Measurements from ENCODE around the gene PITPNC1. TPM values are rescaled to one million over a fixed set of nuclear protein-coding genes. Genes with fewer than 3 reads are reported as not detected.

Gene PITPNC1

DNA sequence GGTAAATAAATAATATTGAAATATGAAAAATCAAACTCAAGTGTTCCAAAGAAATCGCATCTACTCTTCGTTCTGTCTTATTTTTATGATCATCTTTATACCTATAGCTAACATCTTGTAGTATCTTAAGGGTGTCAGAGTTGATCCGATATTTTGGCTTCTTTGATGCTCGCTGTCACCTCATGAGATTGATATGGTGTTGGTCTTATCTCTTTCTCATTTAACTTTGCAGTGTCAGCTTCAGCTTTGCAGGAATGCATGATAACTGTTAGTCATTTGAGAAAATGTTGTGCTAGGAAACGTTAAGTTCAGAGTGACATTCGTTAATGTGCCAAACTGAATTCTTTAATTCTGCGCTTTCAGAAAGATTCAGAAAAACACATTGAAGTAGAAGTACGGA lies 360.1 kb downstream of the PITPNC1 start:
- Histone ChIP-seq H3K4me3 (ENCODE audit: low read length) (no peak overlapping the region), H3K4me1 (ENCODE audit: control insufficient read depth, insufficient read depth, low read length) (no peaks in the 10 kb centered on the region), H3K27me3 (ENCODE audit: control insufficient read depth, insufficient read depth, low read length) (no peaks in the 10 kb centered on the region), H3K36me3 (ENCODE audit: insufficient read depth, low read length) (peaks cover 78% of the 10 kb centered on the region), H3K9ac (ENCODE audit: low read depth, low read length) (no peak overlapping the region), H3K9me3 (replicated peaks; ENCODE audit: low read length) (no peaks in the 10 kb centered on the region), H3K4me2 (ENCODE audit: low read length) (no peak overlapping the region)

DNA sequence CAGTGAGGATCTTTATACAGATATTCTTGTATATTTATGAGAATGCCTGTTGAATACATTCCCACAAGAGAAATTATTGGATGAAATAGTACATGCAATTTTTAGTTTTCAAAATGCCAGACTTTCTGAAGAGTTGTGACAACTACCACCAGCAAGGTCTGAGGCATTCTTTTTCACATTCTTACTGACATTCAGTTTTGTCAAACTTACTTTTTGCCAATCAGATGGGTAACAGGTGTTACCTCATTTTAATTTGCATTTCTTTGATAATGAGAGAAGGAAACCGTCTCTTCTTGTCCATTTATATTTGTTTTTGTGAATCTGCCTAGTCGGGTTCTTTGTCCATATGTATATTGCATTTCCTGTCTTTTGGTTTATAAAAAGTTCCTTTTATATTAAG lies 364.9 kb downstream of the PITPNC1 start:
- H3K4me3 ChIP-seq (ENCODE audit: low read length) = no peak overlapping the region
- peaks cover 74% of the 10 kb centered on the region for H3K36me3 ChIP-seq (ENCODE audit: insufficient read depth, low read length)
- no peaks in the 10 kb centered on the region for H3K4me1 ChIP-seq (ENCODE audit: control insufficient read depth, insufficient read depth, low read length)
- no peak overlapping the region for H3K9ac ChIP-seq (ENCODE audit: low read depth, low read length)
- H3K9me3 ChIP-seq (replicated peaks; ENCODE audit: low read length) = no peaks in the 10 kb centered on the region
- H3K4me2 ChIP-seq (ENCODE audit: low read length) = no peak overlapping the region
- H3K27me3 ChIP-seq (ENCODE audit: control insufficient read depth, insufficient read depth, low read length) = no peaks in the 10 kb centered on the region

Small RNA genes lying within 50 kb of the gene (small RNA-seq; reads per million reads assigned to genes)
- gene MIR548AA2 (not detected), gene MIR548D2 (not detected), gene RF00019 (not detected), gene RN7SL756P (not detected), gene SNORA38B (95.9 reads per million, percentile 97 among the genes with 10 or more reads in this experiment)

Measured in skeletal muscle satellite cell (primary cell).